Mucosa of descending colon (tissue), 3 donors: ENCODE data around the gene TADA2A. TPM values are rescaled to one million over a fixed set of nuclear protein-coding genes. Genes with fewer than 3 reads are reported as not detected.

Source experiments
- ATAC-seq: fragments of 200-7000 bp; cut with Tn5 transposase; one replicate; pipeline ENCODE4 v1.9.1; 2020; ENCODE audit warnings: mild to moderate bottlenecking, moderate library complexity
- DNase-seq, 3 donors: peaks; one replicate each; pipeline ENCODE4 v3.0.0-alpha.2; 2020
- H3K36me3 ChIP-seq: fragments of 200-600 bp; one replicate; pipeline ENCODE4 v1.8.0; 2021; ENCODE audit warnings: low read depth, mild to moderate bottlenecking
- H3K4me1 ChIP-seq: fragments of 200-600 bp; one replicate; pipeline ENCODE4 v1.8.0; 2021; ENCODE audit warnings: low read depth, mild to moderate bottlenecking
- H3K4me3 ChIP-seq: fragments of 200-600 bp; one replicate; pipeline ENCODE4 v1.8.0; 2021; ENCODE audit warnings: mild to moderate bottlenecking
- H3K9me3 ChIP-seq: fragments of 200-600 bp; one replicate; pipeline ENCODE4 v1.8.0; 2021; ENCODE audit warnings: mild to moderate bottlenecking
- intact Hi-C, 2 donors: fragments of 100-400 bp; cut with DNase I in 1 of 2; cut with micrococcal nuclease in 1 of 2; formaldehyde crosslinking; loops; one replicate each; pipeline versions ENCODE4 v1.11.0 to v1.11.1; 2022; cut with DNase I, micrococcal nuclease
- total RNA-seq, 3 donors: library from RNA; stranded (reverse); fragmentation: NEBNext Ultra II Directional in 2 of 3; extraction: Animal tissue kit (Norgen Biotek cat#: 25700) in 2 of 3; gene quantifications; one replicate each; pipeline versions ENCODE4 v1.2.1 to v1.2.4, GENCODE V29; 2021 to 2023
- TF ChIP-seq, protein P1 (sequence below): fragments of 200-600 bp; IDR thresholded peaks from one replicate; pipeline ENCODE4 v1.8.0; 2022; ENCODE audit warnings: antibody characterized with exemption, mild to moderate bottlenecking
- donor health status: DM: no; HTN: no; CAD: no; lungs with moderate emphysema.
- donor health status: DM: no; HTN: no; CAD: no.
- donor health status: DM: no; HTN: yes; CAD: no.

TADA2A gene
- total RNA-seq, 3 donors from 2014 or later, result 22.8 to 29.6 (median 28.0) TPM

DNA sequence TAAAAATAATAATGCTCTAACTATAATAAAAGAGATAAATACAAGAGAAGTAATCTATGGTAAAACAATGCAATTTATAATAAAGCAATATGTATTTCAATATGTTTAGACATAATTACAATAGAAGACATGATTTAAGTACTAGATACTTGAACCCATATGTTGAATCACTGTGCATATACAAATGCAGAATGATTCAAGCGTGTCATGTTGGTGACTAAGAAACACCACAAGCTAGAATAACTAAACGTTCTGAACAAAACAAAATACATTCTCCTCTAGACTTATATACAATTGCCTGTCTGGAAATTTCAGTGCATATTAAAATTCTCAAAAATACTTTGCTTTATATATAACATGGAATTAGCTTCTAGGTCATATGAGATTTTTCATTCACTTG is 11.2 kb downstream of the TADA2A start:
- Histone ChIP-seq H3K4me1 (no peaks in the 10 kb centered on the region), H3K4me3 (no peak overlapping the region), H3K9me3 (no peaks in the 10 kb centered on the region), H3K36me3 (no peaks in the 10 kb centered on the region)
- no peak for DNase-seq
- intact Hi-C loops, result no loop called here
- no peak for ATAC-seq
- TF ChIP-seq, protein P1, sequence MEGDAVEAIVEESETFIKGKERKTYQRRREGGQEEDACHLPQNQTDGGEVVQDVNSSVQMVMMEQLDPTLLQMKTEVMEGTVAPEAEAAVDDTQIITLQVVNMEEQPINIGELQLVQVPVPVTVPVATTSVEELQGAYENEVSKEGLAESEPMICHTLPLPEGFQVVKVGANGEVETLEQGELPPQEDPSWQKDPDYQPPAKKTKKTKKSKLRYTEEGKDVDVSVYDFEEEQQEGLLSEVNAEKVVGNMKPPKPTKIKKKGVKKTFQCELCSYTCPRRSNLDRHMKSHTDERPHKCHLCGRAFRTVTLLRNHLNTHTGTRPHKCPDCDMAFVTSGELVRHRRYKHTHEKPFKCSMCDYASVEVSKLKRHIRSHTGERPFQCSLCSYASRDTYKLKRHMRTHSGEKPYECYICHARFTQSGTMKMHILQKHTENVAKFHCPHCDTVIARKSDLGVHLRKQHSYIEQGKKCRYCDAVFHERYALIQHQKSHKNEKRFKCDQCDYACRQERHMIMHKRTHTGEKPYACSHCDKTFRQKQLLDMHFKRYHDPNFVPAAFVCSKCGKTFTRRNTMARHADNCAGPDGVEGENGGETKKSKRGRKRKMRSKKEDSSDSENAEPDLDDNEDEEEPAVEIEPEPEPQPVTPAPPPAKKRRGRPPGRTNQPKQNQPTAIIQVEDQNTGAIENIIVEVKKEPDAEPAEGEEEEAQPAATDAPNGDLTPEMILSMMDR, result no peak

DNA sequence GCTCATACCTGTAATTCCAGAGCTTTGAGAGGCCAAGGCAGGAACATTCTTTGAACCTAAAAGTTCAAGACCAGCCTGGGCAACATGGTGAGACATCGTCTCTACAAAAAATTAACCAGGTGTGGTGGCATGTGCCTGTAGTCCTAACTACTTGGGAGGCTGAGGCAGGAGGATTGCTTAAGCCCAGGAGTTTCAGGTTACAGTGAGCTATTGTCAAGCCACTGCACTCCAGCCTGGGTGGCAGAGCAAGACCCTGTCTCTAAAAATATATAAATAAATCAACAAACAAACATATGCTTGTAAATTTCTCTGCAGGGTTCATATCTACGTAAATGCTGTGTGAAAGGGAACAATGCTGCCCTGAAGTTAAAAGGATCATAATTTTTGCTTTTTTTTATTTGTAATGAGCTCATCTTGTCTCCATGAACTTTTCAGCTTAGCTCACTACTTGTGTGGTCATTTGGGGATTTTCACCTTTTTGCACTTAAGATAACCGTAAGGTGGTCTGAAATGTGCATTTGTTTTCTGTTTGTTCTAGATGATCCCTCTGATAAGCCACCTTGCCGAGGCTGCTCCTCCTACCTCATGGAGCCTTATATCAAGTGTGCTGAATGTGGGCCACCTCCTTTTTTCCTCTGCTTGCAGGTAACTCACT is 16.4 kb downstream of the TADA2A start:
- no peaks in the 10 kb centered on the region for H3K9me3 ChIP-seq
- H3K4me3 ChIP-seq, result no peak overlapping the region
- no peak for DNase-seq
- intact Hi-C loops, result no loop called here
- ATAC-seq, result no peak
- no peaks in the 10 kb centered on the region for H3K4me1 ChIP-seq
- TF ChIP-seq, protein P1, result no peak
- H3K36me3 ChIP-seq, result no peaks in the 10 kb centered on the region

DNA sequence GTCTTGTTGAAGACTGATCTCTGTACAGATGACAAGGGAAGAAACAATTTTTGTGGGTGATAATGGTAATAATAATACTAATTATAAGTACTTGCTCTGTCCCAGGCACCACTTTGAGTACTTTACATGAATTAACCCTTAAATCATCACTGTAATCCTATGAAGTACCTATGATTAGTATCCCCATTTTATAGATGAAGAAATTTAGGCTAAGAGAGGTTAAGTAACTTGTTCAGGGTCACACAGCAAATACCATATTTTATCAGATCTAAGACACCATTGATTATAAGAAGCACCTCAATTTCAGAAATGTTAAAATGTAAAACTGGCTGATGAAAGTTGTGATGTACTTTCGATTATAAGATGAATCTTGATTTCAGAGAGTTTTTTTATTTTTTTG is 18.6 kb downstream of the TADA2A start:
- ATAC-seq (no peak), DNase-seq (no peak)
- Histone ChIP-seq H3K4me1 (no peaks in the 10 kb centered on the region), H3K4me3 (no peak overlapping the region), H3K9me3 (no peaks in the 10 kb centered on the region), H3K36me3 (no peaks in the 10 kb centered on the region)
- intact Hi-C loops, result no loop called here
- TF ChIP-seq, protein P1, result no peak

DNA sequence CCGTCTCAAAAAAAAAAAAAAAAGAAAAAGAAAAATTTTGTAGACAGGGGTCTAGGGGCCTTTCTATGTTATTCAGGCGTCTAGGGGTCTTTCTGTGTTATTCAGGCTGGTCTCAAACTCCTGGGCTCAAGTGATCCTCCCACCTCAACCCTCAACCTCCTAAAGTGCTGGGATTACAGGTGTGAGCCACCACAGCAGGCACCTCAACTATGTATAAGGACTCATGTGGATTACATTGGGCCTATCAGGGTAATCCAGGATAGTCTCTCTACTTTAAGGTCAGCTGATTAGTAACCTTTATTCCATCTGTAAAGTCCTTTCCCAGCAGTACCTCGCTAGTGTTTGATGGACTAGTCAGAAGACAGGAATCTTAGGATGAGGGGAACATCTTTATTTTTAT is 22.4 kb downstream of the TADA2A start:
- no peak for ATAC-seq
- no peak overlapping the region for H3K4me3 ChIP-seq
- intact Hi-C loops, result no loop called here

DNA sequence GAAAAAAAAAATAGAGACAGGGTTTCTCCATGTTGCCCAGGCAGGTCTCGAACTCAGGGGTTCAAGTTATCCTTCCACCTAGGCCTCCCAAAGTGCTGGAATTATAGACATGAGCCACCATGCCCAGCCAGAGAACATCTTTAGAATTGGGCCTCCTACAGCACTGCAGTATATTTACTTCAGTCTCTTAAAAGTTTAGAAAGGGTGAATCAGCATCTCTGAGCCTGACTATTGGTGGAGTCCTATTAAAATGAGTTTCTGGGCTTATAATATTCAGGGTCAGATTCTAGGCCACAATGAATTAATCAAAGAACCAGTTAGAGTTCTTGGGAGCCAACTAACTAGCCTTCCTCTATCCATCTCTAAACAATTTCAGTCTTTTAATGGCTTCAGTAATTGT is 22.8 kb downstream of the TADA2A start:
- no peak for ATAC-seq
- TF ChIP-seq, protein P1, result no peak
- H3K36me3 ChIP-seq, result no peaks in the 10 kb centered on the region

More for the DNA sequence above, 22.4 kb downstream of the TADA2A start:
- no peaks in the 10 kb centered on the region for H3K36me3 ChIP-seq
- TF ChIP-seq, protein P1, result no peak
- DNase-seq, result no peak
- H3K9me3 ChIP-seq, result no peaks in the 10 kb centered on the region
- no peaks in the 10 kb centered on the region for H3K4me1 ChIP-seq

More for the DNA sequence above, 22.8 kb downstream of the TADA2A start:
- H3K9me3 ChIP-seq, result no peaks in the 10 kb centered on the region
- intact Hi-C loops, result no loop called here
- no peak for DNase-seq
- no peaks in the 10 kb centered on the region for H3K4me1 ChIP-seq
- no peak overlapping the region for H3K4me3 ChIP-seq
